GM19467 (cell line): ENCODE measurements around the gene ZER1.
"Not testable (repeated sequence)": the region's sequence is repeated elsewhere in the genome, so short reads cannot be mapped to it uniquely, and the experiment has no call there.

Experiments
- ATAC-seq: cut with Tn5 transposase; IDR thresholded peaks from one replicate; pipeline ENCODE4 v1.9.1; 2021; ENCODE audit warnings: mild to moderate bottlenecking, moderate library complexity; ENCODE audit not compliant: unreplicated experiment

The ZER1 gene

DNA sequence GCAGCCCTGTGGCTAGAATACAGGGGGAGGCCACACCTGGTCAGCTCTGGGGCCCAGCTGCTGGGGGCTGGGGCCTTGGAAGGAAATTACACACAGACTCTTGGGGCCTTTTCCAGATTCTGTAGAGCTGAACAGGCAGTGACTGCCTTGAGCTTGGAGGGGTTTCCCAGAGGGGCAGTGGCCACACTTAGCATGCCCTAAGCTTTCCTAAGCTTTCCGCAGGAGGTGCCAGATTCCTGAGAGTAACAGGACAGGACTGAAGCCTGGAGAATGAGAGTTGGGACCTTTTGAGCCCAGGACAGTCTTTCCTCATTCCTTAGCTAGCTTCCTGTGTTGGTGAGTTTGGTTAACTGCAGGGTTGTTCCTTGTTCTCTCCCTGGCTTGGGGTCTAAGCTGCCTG lies 16.7 kb upstream of the ZER1 start:
- no peak for ATAC-seq

DNA sequence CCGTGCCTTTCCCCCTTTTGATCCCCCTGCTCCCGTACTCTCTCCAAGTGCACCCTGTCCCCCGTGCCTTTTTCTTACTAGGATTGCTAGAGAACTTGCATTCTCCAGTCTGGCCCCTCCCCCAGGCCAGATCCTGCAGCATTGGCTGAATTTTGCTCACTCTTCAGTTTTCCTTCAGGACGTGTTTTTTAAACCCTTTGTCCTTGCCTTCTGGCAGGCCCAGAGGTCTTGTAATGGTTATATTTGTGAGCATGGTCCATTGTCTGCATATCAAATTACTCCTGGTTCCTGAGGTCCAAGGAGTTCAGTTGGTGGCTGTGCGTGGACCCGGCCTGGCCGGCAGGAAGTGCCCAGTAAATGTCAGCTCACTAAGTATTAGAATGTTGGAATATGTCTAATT lies 15.9 kb upstream of the ZER1 start:
- ATAC-seq = no peak

DNA sequence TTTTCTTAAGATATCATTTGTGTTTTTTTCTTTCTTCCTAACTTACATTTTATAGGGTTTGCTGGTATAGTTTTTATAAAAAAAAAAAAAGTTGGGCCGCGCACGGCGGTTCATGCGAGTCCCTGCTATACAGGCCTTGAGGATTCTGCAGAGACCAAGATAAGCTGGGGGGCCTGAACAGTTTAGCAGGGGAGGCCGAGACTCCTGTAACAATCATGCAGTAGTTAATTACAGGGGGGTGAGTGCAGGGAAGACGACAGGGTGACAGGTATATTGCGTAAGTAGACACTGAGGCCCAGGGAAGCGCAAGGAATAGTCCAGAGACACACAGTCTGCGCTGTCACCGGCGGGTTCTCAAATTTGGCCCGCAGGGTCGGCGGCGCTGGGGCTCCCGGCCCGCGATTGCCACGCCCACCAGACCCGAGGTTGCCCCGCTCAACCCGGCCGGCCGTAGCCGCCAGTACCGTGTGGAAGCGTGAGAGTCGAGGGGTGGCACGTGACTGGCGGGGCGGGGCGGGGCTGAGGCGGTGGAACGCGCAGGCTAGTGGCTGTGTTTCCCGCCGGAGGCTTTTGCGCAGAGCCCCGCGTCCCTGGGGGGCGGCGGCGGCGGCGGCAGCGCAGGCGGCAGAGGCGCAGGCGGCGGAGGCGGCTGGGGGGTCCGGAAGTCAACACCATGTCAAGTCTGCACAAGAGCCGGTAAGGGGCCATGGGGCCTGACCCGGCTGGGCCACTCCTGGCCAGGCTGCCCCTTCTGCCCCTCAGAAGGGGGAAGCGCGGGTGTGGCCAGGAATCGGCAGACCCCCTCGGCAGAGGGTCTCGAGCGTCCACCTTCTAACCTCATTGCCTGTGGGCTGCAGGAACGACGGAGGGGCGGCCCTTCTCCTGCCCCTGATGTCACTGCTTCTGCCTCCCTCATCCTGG lies 15.2 kb upstream of the ZER1 start, which contains the start of gene TBC1D13:
TBC1D13 (plus strand) TSS at position 573 of the 921 bp plus-strand sequence; CDS start at position 674, 101 bp downstream.
- peak; percentile 87 for ATAC-seq

DNA sequence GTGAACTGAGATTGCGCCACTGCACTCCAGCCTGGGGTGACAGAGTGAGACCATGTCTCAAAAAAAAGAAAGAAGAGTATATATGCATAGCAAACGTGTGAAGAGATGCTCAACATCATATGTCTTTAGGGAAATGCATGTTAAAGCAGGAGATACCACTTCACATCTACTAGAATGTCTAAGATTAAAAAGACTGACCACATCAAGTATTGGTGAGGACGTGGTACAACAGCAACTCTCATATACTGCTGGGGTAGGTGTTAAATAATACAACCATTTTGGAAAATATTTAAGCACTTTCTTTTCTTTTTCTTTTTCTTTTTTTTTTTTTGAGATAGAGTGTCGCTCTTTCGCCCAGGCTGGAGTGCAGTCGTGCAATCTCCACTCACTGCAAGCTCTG lies 13.7 kb upstream of the ZER1 start:
- ATAC-seq = no peak

DNA sequence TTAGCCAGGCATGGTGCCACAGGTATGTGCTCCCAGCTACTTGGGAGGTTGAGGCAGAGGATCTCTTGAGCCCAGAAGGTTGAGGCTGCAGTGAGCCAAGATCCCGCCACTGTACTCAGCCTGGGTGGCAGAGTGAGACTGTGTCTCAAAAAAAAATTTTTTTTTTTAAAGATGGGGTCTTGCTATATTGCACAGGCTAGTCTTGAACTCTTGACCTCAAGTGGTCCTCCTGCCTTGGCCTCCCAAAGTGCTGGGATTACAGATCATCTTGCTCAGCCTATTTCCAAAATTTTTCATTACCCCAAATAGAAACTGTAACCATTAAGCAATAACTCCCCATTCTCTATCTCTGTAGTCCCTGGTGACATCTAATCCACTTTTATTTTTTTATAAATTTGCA lies 10.9 kb upstream of the ZER1 start:
- no peak for ATAC-seq

DNA sequence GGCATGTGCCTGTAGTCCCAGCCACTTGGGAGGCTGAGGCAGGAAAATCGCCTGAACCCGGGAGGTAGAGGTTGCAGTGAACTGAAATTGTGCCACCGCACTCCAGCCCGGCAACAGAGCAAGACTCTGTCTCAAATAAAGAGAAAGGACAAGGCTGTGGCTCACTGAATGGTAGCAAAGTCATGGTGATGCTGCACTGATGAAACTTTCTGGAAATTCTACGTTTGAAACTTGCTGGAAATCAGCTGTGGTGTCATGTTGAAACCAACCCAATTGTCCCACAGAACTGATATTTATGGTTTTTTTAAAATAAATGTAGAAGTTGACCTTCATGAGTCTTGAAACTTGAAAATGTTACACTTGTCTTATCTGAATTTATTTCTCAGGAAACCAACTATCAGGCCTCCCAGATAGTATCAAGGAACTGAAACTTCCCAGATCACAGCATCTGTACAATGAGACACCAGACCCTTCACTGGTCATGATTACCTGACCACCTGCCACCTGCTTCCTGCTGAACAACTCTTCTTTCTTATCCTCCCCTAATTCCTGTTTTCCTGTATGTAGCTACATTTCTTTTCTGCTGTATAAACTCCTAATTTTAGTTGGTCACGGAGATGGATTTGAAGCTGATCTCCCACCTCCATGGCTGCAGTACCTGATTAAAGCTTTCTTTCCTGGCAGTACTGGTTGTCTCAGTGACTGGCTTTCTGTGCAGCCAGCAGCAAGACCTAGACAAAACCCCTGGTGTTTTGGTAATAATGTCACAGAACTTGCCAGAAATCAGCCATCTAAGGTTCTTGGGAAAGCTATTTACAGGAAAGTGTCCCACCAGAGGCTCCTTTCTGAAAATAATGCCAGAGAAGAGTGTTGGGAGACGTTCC lies 9.7 kb upstream of the ZER1 start:
- ATAC-seq = no peak

DNA sequence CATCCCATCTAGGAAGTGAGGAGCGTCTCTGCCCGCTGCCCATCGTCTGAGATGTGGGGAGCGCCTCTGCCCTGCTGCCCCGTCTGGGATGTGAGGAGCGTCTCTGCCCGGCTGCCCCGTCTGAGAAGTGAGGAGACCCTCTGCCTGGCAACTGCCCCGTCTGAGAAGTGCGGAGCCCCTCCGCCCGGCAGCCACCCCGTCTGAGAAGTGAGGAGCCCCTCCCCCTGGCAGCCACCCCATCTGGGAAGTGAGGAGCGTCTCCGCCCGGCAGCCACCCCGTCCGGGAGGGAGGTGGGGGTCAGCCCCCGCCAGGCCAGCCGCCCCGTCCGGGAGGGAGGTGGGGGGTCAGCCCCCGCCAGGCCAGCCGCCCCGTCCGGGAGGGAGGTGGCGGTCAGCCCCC lies 8.4 kb upstream of the ZER1 start:
- not testable (repeated sequence) for ATAC-seq

DNA sequence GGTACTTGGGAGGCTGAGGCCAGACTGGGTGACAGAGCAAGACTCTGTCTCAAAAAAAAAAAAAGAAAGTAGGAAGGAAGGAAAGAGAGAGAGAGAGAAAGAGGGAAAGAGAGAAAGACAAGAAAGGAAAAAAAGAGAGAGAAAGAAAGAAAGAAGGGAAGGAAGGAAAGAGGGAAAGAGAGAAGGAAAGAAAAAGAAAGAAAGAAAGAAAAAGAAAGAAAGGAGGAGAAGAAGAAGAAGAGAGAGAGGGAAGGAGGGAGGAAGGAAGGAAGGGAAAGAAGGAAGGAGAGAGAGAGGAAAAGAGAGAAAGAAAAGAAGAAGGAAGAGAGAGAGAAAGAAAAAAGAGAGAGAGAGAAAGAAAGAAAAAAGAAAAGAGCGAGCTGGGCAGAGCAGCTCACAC lies 3.1 kb upstream of the ZER1 start:
- ATAC-seq = no peak

DNA sequence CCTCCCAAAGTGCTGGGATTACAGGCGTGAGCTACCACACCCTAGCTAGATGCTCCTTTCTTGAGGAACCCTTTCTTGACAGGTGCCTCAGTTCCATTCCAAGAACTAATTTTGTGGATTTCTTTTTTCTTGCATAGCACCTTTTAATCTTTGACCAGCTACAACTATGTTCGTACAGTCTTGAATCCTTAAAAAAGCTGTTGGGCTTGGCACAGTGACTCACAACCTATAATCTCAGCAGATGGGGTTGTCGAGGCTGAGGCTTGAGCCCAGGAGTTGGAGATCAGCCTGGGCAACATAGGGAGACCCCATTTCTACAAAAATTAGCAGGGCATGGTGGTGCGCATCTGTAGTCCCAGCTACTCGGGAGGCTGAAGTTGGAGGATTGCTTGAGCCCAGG lies 1.3 kb upstream of the ZER1 start:
- no peak for ATAC-seq

DNA sequence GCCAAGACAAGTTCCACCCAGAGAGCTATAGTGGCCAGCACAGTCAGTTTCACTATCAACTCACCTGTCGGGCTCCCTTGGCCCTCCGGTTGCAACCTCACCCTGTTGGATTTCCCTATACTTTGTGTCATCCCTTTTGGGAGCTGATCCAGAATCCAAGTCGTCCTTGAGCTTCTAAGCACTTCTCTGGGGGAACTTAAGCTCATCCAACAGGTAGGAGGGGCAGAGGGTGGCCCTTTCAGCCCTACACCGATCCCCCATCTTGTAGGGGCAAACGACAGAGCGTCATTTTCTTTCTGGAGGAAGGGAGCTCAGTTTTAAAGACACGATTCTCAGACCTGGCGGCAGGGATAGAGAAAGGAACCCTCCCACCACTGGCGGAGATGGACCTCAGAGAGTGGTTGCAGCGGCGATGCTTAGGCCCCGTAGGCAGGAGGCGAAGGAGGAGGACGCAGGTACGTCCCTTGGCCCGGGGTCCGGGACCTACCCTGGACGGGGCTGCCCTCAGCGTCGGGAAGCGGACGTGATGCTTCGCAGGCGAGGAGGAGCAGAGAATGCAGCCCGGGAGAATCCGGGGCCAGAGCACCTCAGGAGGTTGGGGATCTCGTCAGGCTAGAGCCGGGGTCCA lies 519 bp downstream of the ZER1 start:
- ATAC-seq = peak; percentile 11

DNA sequence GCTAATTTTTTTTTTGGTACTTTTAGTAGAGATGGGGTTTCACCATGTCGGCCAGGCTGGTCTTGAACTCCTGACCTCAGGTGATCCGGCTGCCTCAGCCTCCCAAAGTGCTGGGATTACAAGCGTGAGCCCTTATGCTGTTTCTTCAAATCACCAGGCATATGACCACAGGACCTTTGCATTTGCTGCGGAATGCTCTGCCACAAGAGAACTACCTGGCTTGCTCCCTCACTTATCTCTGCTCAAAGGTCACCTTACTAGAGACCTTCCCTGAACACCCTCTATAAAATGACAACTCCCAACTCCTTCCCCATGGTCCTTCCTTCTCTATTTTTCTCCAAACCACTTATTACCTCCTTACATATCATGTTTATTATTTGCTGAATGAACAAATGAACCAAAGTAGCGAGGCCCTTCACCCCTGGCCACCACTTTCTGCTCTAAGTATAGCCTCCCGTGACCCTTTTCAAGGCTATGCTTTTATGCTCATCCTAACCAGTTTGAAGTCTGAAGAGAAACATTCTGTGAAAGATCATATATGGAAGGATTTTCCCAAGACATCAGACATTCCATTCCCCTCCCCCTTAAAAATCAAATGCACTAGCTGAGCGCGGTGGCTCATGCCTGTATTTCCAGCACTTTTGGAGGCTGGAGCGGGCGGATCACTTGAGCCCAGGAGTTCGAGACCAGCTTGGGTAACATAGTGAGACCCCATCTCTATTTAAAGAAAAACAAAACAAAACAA lies 1.3 kb downstream of the ZER1 start:
- ATAC-seq = no peak

DNA sequence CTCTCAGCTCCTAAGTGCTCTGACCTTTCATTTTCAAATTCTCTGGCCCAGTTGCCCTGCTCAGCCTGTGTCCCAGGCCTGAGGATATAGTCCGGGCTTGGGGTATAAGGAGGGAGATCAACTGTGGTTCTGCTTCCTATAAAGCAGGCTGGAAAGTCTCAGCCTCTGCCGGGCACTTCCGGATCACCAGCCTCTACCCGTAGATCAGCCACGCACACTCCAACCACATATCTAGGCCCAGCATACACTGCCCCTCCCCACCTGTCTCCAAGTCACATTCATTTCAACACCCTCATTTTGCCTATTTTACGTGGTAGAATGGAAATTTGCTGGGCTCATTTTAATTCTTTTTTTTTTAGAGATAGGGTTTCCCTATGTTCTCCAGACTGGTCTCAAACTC lies 3.1 kb downstream of the ZER1 start:
- no peak for ATAC-seq

DNA sequence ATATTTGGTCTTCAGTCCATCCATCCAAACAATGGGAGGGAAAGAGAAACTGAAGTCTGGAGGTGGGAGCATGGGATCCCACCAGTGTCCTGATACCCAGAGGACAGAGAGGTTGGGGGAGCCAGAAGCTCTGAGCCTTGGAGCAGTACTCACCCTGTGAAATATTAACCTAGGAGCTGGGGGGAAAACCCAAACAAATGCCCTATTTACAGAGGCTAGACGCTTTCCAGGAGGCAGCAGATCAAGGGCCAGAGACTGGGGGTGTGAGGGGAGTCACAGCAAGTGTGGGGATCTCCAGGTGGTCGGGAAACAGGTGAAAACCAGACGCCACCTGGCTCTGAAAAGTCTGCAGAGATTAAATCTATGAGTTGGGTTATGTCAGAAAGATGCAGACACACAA lies 6.2 kb downstream of the ZER1 start:
- ATAC-seq = no peak

DNA sequence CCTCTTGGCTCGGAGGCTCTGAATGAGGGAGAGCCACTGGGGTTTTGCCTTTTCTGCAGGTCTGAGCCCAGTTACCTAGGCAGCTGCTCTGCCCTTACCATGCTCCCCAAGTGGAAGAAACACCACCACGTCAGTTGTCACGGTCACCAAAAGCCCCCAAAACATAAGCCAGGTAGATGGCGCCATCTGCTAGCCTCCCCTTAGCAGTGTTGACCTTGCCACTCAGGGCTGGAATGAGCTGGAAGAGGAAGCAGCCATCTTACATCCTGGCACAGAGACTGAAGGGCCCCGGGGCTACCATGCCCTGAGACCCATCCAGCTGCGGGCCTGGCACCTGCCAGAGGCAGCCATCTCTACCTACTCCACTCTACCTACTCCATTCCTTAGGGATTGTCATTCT lies 7.4 kb downstream of the ZER1 start:
- no peak for ATAC-seq

DNA sequence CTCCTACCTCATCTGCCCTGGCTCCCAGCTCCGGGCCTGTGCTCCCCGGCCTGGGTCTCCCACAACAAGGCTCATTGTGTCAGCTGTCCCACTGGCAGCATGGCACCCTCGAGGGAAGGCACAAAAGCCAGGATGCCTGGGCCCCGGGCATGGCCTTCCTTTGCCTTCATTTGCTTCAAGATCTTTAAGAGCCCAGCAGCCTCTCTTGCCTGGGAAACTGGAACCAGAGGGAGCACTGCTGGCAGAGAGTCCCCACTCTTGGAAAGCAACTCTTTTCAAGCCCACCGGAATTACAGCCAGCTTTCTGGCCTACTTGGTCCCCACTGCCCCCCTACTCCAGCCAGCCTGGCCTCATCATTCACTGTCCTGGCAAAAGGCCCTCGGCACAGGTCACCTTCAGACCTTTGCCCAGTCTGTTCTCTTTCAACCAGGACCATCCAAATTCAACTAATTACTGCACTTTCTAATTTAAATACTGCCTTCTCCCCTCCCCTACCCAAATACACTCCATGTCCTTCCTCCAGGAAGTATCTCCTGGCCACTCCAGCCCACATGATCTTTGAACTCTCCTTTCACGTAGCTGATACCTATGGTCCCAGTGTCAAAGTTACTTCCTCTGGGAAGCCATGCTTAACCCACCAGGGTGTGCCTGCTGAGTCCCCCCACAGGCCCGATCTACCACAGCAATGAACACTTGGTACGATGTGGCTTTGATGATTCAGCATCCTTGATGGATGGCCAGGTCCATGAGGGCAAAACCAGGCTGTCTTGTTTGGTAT lies 8.9 kb downstream of the ZER1 start:
- no peak for ATAC-seq

DNA sequence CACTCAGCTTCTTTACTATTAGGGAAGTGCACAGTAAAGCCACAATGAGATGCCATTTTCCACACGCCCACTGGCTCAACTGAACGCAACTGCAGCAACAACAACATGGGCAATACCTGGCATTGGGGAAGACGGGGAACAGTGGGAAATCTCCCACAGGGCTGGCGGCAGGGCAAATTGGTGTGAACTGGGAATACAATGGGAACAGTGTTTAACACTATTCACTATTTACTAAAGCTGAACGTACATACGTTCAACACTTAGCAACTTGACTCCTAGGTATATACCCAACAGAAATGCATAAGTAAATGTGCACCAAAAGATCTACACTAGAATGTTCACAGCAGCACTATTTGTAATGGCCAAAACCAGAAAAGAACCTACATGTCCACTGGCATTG lies 14.1 kb downstream of the ZER1 start:
- ATAC-seq = no peak

DNA sequence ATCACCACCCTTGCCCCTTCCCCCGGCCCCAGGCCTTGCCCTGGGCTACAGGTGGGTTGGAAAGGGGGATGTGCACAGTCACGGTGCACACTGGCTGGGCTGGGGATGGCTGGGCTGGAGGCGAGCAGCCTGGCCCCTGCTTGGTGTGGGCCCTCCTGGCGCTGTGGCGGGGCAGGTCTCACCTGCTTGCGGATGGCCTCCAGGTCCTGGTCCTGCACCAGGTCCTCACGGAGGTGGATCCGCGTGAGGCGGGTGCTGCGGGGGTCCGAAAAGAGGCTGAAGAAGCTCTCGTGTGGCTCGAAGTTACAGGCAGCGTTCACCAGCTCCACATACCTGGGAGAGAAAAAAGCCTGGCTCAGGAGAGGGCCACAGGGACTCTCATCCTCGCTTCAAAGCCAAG lies 18.1 kb downstream of the ZER1 start:
- no peak for ATAC-seq

DNA sequence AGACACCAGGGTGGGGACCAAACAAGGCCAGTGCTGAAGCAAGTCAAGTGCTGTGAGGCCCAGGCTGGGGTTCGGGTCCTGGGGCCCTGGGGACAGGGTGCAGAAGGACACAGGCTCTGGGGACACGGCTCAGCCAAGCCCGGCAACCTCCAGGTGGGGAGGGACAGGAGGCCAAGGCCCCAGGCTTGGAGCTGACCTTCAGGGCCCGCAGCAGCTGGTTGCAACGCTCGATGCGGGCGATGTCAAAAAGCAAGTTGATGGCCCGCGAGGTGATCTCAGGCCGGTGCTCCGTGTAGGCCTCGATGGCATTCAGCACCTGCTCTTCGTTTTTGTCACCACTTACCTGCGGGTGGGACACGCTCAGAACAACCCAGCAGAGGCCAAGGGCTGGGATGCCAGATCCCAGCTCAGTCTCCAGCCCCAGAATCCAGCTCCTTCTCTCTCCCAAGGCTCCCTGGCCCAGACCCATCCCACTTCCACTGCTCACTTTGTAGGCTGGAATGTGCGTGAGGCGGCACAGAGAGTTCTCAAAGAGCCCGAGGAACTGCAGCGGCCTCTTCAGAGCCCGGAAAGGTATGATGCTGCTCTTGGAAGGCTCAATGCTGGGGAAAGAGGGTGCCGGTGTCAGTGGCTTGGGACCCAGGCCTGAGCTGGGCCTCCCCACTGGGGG lies 20.7 kb downstream of the ZER1 start:
- ATAC-seq = no peak

DNA sequence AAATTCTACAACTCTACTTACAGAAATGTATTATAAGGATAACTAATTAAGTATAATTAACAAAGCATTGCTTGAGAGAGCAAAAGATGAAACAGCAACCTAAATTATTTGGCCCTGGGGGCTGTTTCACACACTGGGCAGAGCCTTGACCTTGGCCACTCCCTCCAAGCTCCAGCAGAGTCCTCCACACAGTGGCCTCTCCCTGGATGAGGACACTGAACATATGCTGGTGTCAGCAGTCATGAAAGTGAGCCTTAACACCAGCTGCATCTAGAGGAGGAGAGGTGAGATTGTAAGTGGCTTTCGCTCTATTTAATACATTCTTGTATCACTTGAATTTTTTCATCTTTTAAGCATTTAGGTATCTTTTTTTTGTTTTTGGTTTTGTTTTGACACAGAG lies 24.5 kb downstream of the ZER1 start:
- no peak for ATAC-seq
